ENCODE results near the gene AGAP3. TPM values are rescaled to one million over a fixed set of nuclear protein-coding genes. Genes with fewer than 3 reads are reported as not detected.

Gene AGAP3
- total RNA-seq, 1 donor from 2014 or later = 156 TPM

DNA sequence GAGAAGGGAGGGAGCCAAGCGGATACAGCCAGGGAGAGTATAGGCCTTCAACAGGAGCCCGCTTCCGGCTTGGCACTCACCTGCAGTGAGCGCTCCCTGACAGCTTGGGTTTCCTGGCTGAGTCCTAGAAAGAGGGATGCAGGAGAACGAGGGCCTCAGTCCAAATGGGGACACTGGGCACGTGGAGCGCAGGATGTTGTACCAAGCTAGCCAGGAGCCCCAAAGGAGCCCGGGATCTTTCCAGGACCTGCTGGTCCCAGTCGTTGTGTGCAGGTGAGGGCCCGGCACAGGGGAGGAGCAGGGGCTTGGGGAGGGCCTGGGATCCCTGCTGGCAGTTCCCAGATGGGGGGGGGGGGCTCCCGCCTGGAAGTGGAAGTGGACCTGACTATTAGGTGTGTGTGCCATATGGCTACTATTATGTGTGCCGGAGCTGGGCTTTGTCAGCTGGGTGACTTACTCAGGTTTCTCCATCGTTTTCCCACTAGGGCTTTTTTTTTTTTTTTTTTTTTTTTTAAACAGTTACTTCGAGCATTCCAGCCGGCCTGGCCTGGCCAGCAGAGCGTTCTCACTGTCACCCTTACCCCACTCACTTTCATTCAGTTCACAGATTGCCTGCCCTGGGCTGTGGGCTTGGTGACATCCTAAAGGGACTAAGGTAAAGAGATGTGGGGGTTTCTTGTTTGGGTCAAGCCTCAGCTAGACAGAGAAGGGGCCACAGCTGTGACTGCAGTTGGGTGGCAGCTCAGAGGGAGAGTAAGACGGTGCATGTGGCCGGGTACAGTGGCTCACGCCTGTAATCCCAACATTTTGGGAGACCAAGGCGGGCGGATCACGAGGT is 3.8 kb downstream of the AGAP3 start:
- TF ChIP-seq, protein P1, sequence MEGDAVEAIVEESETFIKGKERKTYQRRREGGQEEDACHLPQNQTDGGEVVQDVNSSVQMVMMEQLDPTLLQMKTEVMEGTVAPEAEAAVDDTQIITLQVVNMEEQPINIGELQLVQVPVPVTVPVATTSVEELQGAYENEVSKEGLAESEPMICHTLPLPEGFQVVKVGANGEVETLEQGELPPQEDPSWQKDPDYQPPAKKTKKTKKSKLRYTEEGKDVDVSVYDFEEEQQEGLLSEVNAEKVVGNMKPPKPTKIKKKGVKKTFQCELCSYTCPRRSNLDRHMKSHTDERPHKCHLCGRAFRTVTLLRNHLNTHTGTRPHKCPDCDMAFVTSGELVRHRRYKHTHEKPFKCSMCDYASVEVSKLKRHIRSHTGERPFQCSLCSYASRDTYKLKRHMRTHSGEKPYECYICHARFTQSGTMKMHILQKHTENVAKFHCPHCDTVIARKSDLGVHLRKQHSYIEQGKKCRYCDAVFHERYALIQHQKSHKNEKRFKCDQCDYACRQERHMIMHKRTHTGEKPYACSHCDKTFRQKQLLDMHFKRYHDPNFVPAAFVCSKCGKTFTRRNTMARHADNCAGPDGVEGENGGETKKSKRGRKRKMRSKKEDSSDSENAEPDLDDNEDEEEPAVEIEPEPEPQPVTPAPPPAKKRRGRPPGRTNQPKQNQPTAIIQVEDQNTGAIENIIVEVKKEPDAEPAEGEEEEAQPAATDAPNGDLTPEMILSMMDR (IDR thresholded peaks at IDR 0.05; ENCODE audit: insufficient read depth, low read depth, low read length) = no peak
- no peak for TF ChIP-seq EZH2 (IDR thresholded peaks at IDR 0.05; ENCODE audit: insufficient read depth, low read length)
- no peaks in the 10 kb centered on the region for H3K27me3 Mint-ChIP-seq (ENCODE audit: low read depth, unreplicated experiment)
- Histone ChIP-seq H3K4me1 (ENCODE audit: insufficient read depth, low read length) (peaks cover 32% of the 10 kb centered on the region), H3K27ac (ENCODE audit: low read depth, low read length) (peak overlapping the region; percentile 61), H3K27me3 (ENCODE audit: insufficient read depth, low read length) (no peaks in the 10 kb centered on the region), H3K4me2 (ENCODE audit: low read length) (peak overlapping the region; percentile 99), H4K20me1 (ENCODE audit: insufficient read depth, low read length) (peaks cover 80% of the 10 kb centered on the region), H3K36me3 (ENCODE audit: insufficient read depth, low read length) (no peaks in the 10 kb centered on the region), H3K9ac (ENCODE audit: low read length) (peak overlapping the region; percentile 82), H3K79me2 (ENCODE audit: insufficient read depth, low read length) (peaks cover 83% of the 10 kb centered on the region), H3K9me3 (ENCODE audit: insufficient read depth, low read depth, low read length) (no peaks in the 10 kb centered on the region), H2AFZ (ENCODE audit: low read depth, low read length) (no peak overlapping the region), H3K4me3 (ENCODE audit: insufficient read depth, low read depth, low read length) (no peak overlapping the region)
- no peak for FAIRE-seq
- no peak for DNase-seq (ENCODE audit: low read depth)
- H3K4me1 Mint-ChIP-seq (ENCODE audit: low read depth, unreplicated experiment) = peaks cover 38% of the 10 kb centered on the region
- H3K9me3 Mint-ChIP-seq (ENCODE audit: unreplicated experiment) = no peaks in the 10 kb centered on the region
- peak overlapping the region; percentile 83 for H3K27ac Mint-ChIP-seq (ENCODE audit: unreplicated experiment)
- peak overlapping the region; percentile 88 for H3K4me3 Mint-ChIP-seq (ENCODE audit: unreplicated experiment)
- H3K36me3 Mint-ChIP-seq (ENCODE audit: low read depth, unreplicated experiment) = peaks cover 5% of the 10 kb centered on the region

DNA sequence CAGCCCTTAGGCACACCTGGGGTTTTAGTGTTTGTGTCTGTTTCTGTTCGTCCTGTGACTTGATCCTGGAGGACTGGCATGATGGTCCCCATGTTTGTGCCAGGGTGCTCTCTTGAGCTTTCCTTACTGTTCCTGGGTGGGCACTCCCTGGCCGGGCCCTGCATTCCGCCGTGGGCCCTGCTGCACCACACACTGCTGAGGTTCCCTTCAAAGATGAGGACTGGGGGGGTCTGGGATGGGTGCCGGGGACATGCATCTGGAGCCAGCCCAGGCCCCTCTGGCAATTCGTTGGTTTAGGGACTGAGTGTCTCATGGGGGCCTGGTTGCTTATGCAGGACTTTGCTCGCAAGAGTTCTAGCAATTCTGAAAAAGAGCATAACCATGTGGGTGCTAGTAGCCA is 4.7 kb downstream of the AGAP3 start:
- H3K4me1 Mint-ChIP-seq (ENCODE audit: low read depth, unreplicated experiment) = peaks cover 40% of the 10 kb centered on the region
- peaks cover 5% of the 10 kb centered on the region for H3K36me3 Mint-ChIP-seq (ENCODE audit: low read depth, unreplicated experiment)
- Histone ChIP-seq H3K79me2 (ENCODE audit: insufficient read depth, low read length) (peaks cover 92% of the 10 kb centered on the region), H3K4me3 (ENCODE audit: insufficient read depth, low read depth, low read length) (no peak overlapping the region), H3K36me3 (ENCODE audit: insufficient read depth, low read length) (no peaks in the 10 kb centered on the region), H3K9me3 (ENCODE audit: insufficient read depth, low read depth, low read length) (no peaks in the 10 kb centered on the region), H3K4me1 (ENCODE audit: insufficient read depth, low read length) (peaks cover 28% of the 10 kb centered on the region), H3K4me2 (ENCODE audit: low read length) (no peak overlapping the region), H2AFZ (ENCODE audit: low read depth, low read length) (no peak overlapping the region), H4K20me1 (ENCODE audit: insufficient read depth, low read length) (peaks cover 89% of the 10 kb centered on the region), H3K27me3 (ENCODE audit: insufficient read depth, low read length) (no peaks in the 10 kb centered on the region), H3K27ac (ENCODE audit: low read depth, low read length) (no peak overlapping the region), H3K9ac (ENCODE audit: low read length) (no peak overlapping the region)
- peak overlapping the region; percentile 68 for H3K4me3 Mint-ChIP-seq (ENCODE audit: unreplicated experiment)
- no peak for DNase-seq (ENCODE audit: low read depth)
- H3K9me3 Mint-ChIP-seq (ENCODE audit: unreplicated experiment) = no peaks in the 10 kb centered on the region
- H3K27ac Mint-ChIP-seq (ENCODE audit: unreplicated experiment) = no peak overlapping the region
- no peak for TF ChIP-seq EZH2 (IDR thresholded peaks at IDR 0.05; ENCODE audit: insufficient read depth, low read length)
- TF ChIP-seq, protein P1 (IDR thresholded peaks at IDR 0.05; ENCODE audit: insufficient read depth, low read depth, low read length) = no peak
- no peaks in the 10 kb centered on the region for H3K27me3 Mint-ChIP-seq (ENCODE audit: low read depth, unreplicated experiment)
- no peak for FAIRE-seq

GRCh38 chr7:151091431-151091830 is 5.2 kb downstream of the AGAP3 start:
- H3K4me3 Mint-ChIP-seq (ENCODE audit: unreplicated experiment) = peak overlapping the region; percentile 68
- no peak overlapping the region for H3K4me2 ChIP-seq (ENCODE audit: low read length)
- no peaks in the 10 kb centered on the region for H3K27me3 Mint-ChIP-seq (ENCODE audit: low read depth, unreplicated experiment)
- TF ChIP-seq EZH2 (IDR thresholded peaks at IDR 0.05; ENCODE audit: insufficient read depth, low read length) = no peak
- TF ChIP-seq, protein P1 (IDR thresholded peaks at IDR 0.05; ENCODE audit: insufficient read depth, low read depth, low read length) = peak; percentile 47
- no peak overlapping the region for H3K9ac ChIP-seq (ENCODE audit: low read length)
- no peaks in the 10 kb centered on the region for H3K9me3 ChIP-seq (ENCODE audit: insufficient read depth, low read depth, low read length)
- no peaks in the 10 kb centered on the region for H3K9me3 Mint-ChIP-seq (ENCODE audit: unreplicated experiment)
- peak overlapping the region; percentile 6 for H3K27ac Mint-ChIP-seq (ENCODE audit: unreplicated experiment)
- no peak overlapping the region for H3K27ac ChIP-seq (ENCODE audit: low read depth, low read length)
- peaks cover 97% of the 10 kb centered on the region for H3K79me2 ChIP-seq (ENCODE audit: insufficient read depth, low read length)
- H4K20me1 ChIP-seq (ENCODE audit: insufficient read depth, low read length) = peaks cover 92% of the 10 kb centered on the region
- no peaks in the 10 kb centered on the region for H3K36me3 ChIP-seq (ENCODE audit: insufficient read depth, low read length)
- H3K4me1 ChIP-seq (ENCODE audit: insufficient read depth, low read length) = peaks cover 31% of the 10 kb centered on the region
- FAIRE-seq = no peak
- no peak for DNase-seq (ENCODE audit: low read depth)
- H3K36me3 Mint-ChIP-seq (ENCODE audit: low read depth, unreplicated experiment) = peaks cover 5% of the 10 kb centered on the region
- H3K4me3 ChIP-seq (ENCODE audit: insufficient read depth, low read depth, low read length) = no peak overlapping the region
- no peak overlapping the region for H2AFZ ChIP-seq (ENCODE audit: low read depth, low read length)
- H3K4me1 Mint-ChIP-seq (ENCODE audit: low read depth, unreplicated experiment) = peaks cover 43% of the 10 kb centered on the region
- H3K27me3 ChIP-seq (ENCODE audit: insufficient read depth, low read length) = no peaks in the 10 kb centered on the region

Data from astrocyte (in vitro differentiated cells and primary cell).